ENCODE data around the gene ACOT4.

DNA sequence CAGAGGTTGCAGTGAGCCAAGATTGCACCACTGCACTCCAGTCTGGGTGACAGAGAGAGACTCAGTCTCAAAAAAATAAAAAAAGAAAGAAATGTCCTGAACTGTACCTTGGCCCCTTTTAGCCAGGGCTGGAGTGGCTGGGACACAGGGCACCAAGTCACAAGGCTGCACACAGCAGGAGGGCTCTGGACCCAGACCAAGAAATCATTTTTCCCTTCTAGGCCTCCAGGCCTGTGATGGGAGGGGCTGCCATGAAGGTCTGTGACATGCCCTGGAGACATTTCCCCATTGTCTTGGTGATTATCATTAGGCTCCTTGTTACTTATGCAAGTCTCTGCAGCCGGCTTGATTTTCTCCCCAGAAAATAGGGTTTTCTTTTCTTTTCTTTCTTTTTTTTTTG is 15.6 kb downstream of the ACOT4 start:
- TF ChIP-seq CTCF (IDR thresholded peaks at IDR 0.05; ENCODE audit: low read depth, low read length, missing input control), result no peak
- no peak for TF ChIP-seq YY1 (IDR thresholded peaks at IDR 0.05)
- TF ChIP-seq GABPA (IDR thresholded peaks at IDR 0.05 in 1 of 2, conservative IDR thresholded peaks at IDR 0.05 in 1 of 2), result no peak
- TF ChIP-seq, protein P1, sequence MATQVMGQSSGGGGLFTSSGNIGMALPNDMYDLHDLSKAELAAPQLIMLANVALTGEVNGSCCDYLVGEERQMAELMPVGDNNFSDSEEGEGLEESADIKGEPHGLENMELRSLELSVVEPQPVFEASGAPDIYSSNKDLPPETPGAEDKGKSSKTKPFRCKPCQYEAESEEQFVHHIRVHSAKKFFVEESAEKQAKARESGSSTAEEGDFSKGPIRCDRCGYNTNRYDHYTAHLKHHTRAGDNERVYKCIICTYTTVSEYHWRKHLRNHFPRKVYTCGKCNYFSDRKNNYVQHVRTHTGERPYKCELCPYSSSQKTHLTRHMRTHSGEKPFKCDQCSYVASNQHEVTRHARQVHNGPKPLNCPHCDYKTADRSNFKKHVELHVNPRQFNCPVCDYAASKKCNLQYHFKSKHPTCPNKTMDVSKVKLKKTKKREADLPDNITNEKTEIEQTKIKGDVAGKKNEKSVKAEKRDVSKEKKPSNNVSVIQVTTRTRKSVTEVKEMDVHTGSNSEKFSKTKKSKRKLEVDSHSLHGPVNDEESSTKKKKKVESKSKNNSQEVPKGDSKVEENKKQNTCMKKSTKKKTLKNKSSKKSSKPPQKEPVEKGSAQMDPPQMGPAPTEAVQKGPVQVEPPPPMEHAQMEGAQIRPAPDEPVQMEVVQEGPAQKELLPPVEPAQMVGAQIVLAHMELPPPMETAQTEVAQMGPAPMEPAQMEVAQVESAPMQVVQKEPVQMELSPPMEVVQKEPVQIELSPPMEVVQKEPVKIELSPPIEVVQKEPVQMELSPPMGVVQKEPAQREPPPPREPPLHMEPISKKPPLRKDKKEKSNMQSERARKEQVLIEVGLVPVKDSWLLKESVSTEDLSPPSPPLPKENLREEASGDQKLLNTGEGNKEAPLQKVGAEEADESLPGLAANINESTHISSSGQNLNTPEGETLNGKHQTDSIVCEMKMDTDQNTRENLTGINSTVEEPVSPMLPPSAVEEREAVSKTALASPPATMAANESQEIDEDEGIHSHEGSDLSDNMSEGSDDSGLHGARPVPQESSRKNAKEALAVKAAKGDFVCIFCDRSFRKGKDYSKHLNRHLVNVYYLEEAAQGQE (IDR thresholded peaks at IDR 0.05), result no peak
- TF ChIP-seq, protein P2, sequence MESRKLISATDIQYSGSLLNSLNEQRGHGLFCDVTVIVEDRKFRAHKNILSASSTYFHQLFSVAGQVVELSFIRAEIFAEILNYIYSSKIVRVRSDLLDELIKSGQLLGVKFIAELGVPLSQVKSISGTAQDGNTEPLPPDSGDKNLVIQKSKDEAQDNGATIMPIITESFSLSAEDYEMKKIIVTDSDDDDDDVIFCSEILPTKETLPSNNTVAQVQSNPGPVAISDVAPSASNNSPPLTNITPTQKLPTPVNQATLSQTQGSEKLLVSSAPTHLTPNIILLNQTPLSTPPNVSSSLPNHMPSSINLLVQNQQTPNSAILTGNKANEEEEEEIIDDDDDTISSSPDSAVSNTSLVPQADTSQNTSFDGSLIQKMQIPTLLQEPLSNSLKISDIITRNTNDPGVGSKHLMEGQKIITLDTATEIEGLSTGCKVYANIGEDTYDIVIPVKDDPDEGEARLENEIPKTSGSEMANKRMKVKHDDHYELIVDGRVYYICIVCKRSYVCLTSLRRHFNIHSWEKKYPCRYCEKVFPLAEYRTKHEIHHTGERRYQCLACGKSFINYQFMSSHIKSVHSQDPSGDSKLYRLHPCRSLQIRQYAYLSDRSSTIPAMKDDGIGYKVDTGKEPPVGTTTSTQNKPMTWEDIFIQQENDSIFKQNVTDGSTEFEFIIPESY (IDR thresholded peaks at IDR 0.05), result no peak
- no peak for TF ChIP-seq HNF4G (IDR thresholded peaks at IDR 0.05)
- TF ChIP-seq RAD21 (IDR thresholded peaks at IDR 0.05), result no peak
- TF ChIP-seq TAF1 (conservative IDR thresholded peaks at IDR 0.05), result no peak
- no peak for TF ChIP-seq RXRA (IDR thresholded peaks at IDR 0.05)
- TF ChIP-seq SP1 (IDR thresholded peaks at IDR 0.05), result no peak
- TF ChIP-seq MAX (IDR thresholded peaks at IDR 0.05), result no peak
- TF ChIP-seq JUND (IDR thresholded peaks at IDR 0.05), result no peak
- TF ChIP-seq FOXA1 (IDR thresholded peaks at IDR 0.05), result no peak
- TF ChIP-seq, protein P3, sequence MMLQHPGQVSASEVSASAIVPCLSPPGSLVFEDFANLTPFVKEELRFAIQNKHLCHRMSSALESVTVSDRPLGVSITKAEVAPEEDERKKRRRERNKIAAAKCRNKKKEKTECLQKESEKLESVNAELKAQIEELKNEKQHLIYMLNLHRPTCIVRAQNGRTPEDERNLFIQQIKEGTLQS (IDR thresholded peaks at IDR 0.05), result no peak

All from liver (tissue), 3 donors.